Measurements from ENCODE around the gene PMP22.

DNA sequence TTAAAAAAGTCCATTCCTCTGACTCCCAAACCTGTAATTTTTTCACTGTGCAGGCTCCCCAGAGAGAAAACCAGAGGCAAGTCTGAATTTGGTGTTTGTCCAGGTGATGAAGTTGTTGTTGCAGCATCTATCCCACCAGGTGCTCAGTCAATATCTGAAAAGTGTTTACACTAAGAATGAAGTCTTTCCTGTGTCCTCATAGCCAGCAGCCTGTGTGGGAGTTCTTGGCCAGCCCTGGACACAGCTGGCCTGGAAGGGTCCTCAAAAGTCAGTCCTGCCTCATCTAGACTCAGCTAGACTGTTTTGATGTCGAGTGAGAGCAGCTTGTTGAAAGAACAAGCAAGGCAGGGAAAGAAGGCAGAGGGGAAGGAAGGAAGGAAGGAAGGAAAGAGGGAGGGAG lies 3.3 kb upstream of the PMP22 start:
- TF ChIP-seq POLR2A (IDR thresholded peaks at IDR 0.05; ENCODE audit: extremely low read depth, insufficient read length) = no peak
- TF ChIP-seq, protein P1, sequence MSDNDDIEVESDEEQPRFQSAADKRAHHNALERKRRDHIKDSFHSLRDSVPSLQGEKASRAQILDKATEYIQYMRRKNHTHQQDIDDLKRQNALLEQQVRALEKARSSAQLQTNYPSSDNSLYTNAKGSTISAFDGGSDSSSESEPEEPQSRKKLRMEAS (IDR thresholded peaks at IDR 0.05; ENCODE audit: low read depth, low read length) = no peak

Data from NB4 (cell line).